ENCODE results near the gene SP140. TPM values are rescaled to one million over a fixed set of nuclear protein-coding genes. Genes with fewer than 3 reads are reported as not detected.

SP140 gene
- total and polyA plus RNA-seq, 2 of the 13 experiments (the other 11 are each of a cell fraction or from before 2014, with no cell fraction given), result 0.57 to 0.80 TPM

DNA sequence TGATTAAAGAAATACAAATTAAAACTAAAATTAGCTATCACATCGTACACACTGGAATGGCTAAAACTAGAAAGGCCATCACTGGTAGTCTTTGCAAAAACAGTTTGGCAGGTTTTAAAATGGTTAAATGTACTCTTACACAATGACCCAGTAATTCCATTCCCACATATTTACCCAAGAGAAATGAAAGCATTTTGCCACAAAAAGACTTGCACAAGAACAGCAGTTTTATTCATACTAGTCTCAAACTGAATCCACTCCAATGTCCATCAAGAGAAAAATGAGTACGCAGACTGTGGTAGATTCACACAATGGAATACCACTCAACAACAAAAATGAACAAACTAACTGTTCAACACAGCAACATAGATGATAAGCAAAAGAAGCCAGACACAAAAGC, 130.5 kb downstream of the SP140 start (continued):
- no peak for TF ChIP-seq CREB1 (IDR thresholded peaks at IDR 0.05)
- TF ChIP-seq CREB1 (CRISPR knock-in tag; IDR thresholded peaks at IDR 0.05), result peak; percentile 9; the same call in 1 of the 2 replicates
- no peak for TF ChIP-seq ZNF816 (CRISPR knock-in tag; IDR thresholded peaks at IDR 0.05; ENCODE audit: borderline replicate concordance)
- TF ChIP-seq RCOR2 (CRISPR knock-in tag; IDR thresholded peaks at IDR 0.05), result peak; percentile 44; the same call in 1 of the 2 replicates
- TF ChIP-seq IRF2 (CRISPR knock-in tag; IDR thresholded peaks at IDR 0.05), result 0 out of 2 replicates have a peak, but pooled peaks have one; percentile 58
- no peak for TF ChIP-seq KMT2B (CRISPR knock-in tag; IDR thresholded peaks at IDR 0.05)
- TF ChIP-seq, protein P1, sequence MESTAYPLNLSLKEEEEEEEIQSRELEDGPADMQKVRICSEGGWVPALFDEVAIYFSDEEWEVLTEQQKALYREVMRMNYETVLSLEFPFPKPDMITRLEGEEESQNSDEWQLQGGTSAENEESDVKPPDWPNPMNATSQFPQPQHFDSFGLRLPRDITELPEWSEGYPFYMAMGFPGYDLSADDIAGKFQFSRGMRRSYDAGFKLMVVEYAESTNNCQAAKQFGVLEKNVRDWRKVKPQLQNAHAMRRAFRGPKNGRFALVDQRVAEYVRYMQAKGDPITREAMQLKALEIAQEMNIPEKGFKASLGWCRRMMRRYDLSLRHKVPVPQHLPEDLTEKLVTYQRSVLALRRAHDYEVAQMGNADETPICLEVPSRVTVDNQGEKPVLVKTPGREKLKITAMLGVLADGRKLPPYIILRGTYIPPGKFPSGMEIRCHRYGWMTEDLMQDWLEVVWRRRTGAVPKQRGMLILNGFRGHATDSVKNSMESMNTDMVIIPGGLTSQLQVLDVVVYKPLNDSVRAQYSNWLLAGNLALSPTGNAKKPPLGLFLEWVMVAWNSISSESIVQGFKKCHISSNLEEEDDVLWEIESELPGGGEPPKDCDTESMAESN (CRISPR knock-in tag; conservative IDR thresholded peaks at IDR 0.05), result 0 out of 2 replicates have a peak, but pooled peaks have one; percentile 35
- no peak for TF ChIP-seq ZNF543 (CRISPR knock-in tag; IDR thresholded peaks at IDR 0.05)
- TF ChIP-seq, protein P2, sequence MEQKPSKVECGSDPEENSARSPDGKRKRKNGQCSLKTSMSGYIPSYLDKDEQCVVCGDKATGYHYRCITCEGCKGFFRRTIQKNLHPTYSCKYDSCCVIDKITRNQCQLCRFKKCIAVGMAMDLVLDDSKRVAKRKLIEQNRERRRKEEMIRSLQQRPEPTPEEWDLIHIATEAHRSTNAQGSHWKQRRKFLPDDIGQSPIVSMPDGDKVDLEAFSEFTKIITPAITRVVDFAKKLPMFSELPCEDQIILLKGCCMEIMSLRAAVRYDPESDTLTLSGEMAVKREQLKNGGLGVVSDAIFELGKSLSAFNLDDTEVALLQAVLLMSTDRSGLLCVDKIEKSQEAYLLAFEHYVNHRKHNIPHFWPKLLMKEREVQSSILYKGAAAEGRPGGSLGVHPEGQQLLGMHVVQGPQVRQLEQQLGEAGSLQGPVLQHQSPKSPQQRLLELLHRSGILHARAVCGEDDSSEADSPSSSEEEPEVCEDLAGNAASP (CRISPR knock-in tag; IDR thresholded peaks at IDR 0.05; ENCODE audit: borderline replicate concordance), result 0 out of 2 replicates have a peak, but pooled peaks have one; percentile 30
- TF ChIP-seq MATR3 (CRISPR knock-in tag; IDR thresholded peaks at IDR 0.05), result no peak
- TF ChIP-seq HMG20B (CRISPR knock-in tag; conservative IDR thresholded peaks at IDR 0.05), result 0 out of 2 replicates have a peak, but pooled peaks have one; percentile 47
- TF ChIP-seq, protein P3, sequence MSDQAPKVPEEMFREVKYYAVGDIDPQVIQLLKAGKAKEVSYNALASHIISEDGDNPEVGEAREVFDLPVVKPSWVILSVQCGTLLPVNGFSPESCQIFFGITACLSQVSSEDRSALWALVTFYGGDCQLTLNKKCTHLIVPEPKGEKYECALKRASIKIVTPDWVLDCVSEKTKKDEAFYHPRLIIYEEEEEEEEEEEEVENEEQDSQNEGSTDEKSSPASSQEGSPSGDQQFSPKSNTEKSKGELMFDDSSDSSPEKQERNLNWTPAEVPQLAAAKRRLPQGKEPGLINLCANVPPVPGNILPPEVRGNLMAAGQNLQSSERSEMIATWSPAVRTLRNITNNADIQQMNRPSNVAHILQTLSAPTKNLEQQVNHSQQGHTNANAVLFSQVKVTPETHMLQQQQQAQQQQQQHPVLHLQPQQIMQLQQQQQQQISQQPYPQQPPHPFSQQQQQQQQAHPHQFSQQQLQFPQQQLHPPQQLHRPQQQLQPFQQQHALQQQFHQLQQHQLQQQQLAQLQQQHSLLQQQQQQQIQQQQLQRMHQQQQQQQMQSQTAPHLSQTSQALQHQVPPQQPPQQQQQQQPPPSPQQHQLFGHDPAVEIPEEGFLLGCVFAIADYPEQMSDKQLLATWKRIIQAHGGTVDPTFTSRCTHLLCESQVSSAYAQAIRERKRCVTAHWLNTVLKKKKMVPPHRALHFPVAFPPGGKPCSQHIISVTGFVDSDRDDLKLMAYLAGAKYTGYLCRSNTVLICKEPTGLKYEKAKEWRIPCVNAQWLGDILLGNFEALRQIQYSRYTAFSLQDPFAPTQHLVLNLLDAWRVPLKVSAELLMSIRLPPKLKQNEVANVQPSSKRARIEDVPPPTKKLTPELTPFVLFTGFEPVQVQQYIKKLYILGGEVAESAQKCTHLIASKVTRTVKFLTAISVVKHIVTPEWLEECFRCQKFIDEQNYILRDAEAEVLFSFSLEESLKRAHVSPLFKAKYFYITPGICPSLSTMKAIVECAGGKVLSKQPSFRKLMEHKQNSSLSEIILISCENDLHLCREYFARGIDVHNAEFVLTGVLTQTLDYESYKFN (CRISPR knock-in tag; conservative IDR thresholded peaks at IDR 0.05), result peak; percentile 56
- TF ChIP-seq, protein P4, sequence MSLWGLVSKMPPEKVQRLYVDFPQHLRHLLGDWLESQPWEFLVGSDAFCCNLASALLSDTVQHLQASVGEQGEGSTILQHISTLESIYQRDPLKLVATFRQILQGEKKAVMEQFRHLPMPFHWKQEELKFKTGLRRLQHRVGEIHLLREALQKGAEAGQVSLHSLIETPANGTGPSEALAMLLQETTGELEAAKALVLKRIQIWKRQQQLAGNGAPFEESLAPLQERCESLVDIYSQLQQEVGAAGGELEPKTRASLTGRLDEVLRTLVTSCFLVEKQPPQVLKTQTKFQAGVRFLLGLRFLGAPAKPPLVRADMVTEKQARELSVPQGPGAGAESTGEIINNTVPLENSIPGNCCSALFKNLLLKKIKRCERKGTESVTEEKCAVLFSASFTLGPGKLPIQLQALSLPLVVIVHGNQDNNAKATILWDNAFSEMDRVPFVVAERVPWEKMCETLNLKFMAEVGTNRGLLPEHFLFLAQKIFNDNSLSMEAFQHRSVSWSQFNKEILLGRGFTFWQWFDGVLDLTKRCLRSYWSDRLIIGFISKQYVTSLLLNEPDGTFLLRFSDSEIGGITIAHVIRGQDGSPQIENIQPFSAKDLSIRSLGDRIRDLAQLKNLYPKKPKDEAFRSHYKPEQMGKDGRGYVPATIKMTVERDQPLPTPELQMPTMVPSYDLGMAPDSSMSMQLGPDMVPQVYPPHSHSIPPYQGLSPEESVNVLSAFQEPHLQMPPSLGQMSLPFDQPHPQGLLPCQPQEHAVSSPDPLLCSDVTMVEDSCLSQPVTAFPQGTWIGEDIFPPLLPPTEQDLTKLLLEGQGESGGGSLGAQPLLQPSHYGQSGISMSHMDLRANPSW (CRISPR knock-in tag; IDR thresholded peaks at IDR 0.05; ENCODE audit: borderline replicate concordance), result no peak
- TF ChIP-seq ZKSCAN8 (CRISPR knock-in tag; IDR thresholded peaks at IDR 0.05; ENCODE audit: borderline replicate concordance), result no peak
- TF ChIP-seq, protein P5, sequence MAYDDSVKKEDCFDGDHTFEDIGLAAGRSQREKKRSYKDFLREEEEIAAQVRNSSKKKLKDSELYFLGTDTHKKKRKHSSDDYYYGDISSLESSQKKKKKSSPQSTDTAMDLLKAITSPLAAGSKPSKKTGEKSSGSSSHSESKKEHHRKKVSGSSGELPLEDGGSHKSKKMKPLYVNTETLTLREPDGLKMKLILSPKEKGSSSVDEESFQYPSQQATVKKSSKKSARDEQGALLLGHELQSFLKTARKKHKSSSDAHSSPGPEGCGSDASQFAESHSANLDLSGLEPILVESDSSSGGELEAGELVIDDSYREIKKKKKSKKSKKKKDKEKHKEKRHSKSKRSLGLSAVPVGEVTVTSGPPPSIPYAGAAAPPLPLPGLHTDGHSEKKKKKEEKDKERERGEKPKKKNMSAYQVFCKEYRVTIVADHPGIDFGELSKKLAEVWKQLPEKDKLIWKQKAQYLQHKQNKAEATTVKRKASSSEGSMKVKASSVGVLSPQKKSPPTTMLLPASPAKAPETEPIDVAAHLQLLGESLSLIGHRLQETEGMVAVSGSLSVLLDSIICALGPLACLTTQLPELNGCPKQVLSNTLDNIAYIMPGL (CRISPR knock-in tag; IDR thresholded peaks at IDR 0.05; ENCODE audit: borderline replicate concordance in 1 of 2, low read depth in 1 of 2), result no peak
- TF ChIP-seq, protein P6, sequence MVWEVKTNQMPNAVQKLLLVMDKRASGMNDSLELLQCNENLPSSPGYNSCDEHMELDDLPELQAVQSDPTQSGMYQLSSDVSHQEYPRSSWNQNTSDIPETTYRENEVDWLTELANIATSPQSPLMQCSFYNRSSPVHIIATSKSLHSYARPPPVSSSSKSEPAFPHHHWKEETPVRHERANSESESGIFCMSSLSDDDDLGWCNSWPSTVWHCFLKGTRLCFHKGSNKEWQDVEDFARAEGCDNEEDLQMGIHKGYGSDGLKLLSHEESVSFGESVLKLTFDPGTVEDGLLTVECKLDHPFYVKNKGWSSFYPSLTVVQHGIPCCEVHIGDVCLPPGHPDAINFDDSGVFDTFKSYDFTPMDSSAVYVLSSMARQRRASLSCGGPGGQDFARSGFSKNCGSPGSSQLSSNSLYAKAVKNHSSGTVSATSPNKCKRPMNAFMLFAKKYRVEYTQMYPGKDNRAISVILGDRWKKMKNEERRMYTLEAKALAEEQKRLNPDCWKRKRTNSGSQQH (CRISPR knock-in tag; IDR thresholded peaks at IDR 0.05; ENCODE audit: low read depth), result no peak
- no peak for TF ChIP-seq JUN (CRISPR knock-in tag; IDR thresholded peaks at IDR 0.05)
